ENCODE results near the gene ZMYM4. TPM values are rescaled to one million over a fixed set of nuclear protein-coding genes. Genes with fewer than 3 reads are reported as not detected.
A peak's percentile ranks its signal among the peaks of the same experiment; 100 is the strongest.

The ZMYM4 gene
- total RNA-seq, 1 donor from 2014 or later, result 31.9 TPM

GRCh38 chr1:35259561-35259960, 8.9 kb upstream of the ZMYM4 start:
- no peaks in the 10 kb centered on the region for H3K36me3 Mint-ChIP-seq (ENCODE audit: low read depth)
- peaks cover 1% of the 10 kb centered on the region for H3K4me1 Mint-ChIP-seq (ENCODE audit: low read depth)
- no peak for DNase-seq (ENCODE audit: low spot score)
- intact Hi-C loops (cut with micrococcal nuclease), result no loop called here
- H3K27me3 Mint-ChIP-seq (ENCODE audit: low read depth), result peaks cover 15% of the 10 kb centered on the region
- H3K27ac Mint-ChIP-seq, result no peak overlapping the region
- H3K9me3 Mint-ChIP-seq, result no peaks in the 10 kb centered on the region
- no peak overlapping the region for H3K4me3 Mint-ChIP-seq (ENCODE audit: low read depth)

GRCh38 chr1:35261412-35262120, 6.9 kb upstream of the ZMYM4 start:
- no peak overlapping the region for H3K4me3 Mint-ChIP-seq (ENCODE audit: low read depth)
- H3K27ac Mint-ChIP-seq, result no peak overlapping the region
- H3K4me1 Mint-ChIP-seq (ENCODE audit: low read depth), result peaks cover 6% of the 10 kb centered on the region
- intact Hi-C loops (cut with micrococcal nuclease), result loop anchor here (10.0 kb wide), 1 partner anchor 227 kb away; the partner anchor contains the start of gene ZMYM6
- no peaks in the 10 kb centered on the region for H3K9me3 Mint-ChIP-seq
- no peaks in the 10 kb centered on the region for H3K36me3 Mint-ChIP-seq (ENCODE audit: low read depth)
- no peak for DNase-seq (ENCODE audit: low spot score)
- peaks cover 17% of the 10 kb centered on the region for H3K27me3 Mint-ChIP-seq (ENCODE audit: low read depth)

GRCh38 chr1:35264035-35264434, 4.5 kb upstream of the ZMYM4 start:
- DNase-seq (ENCODE audit: low spot score), result no peak
- Mint-ChIP-seq H3K36me3 (ENCODE audit: low read depth) (peaks cover 3% of the 10 kb centered on the region), H3K9me3 (no peaks in the 10 kb centered on the region), H3K27ac (no peak overlapping the region), H3K4me3 (ENCODE audit: low read depth) (no peak overlapping the region), H3K27me3 (ENCODE audit: low read depth) (peaks cover 17% of the 10 kb centered on the region), H3K4me1 (ENCODE audit: low read depth) (peaks cover 11% of the 10 kb centered on the region)
- intact Hi-C loops (cut with micrococcal nuclease), result loop anchor here (10.0 kb wide), 1 partner anchor 229 kb away; the partner anchor contains the start of gene ZMYM6

GRCh38 chr1:35264871-35265270, 3.6 kb upstream of the ZMYM4 start:
- Mint-ChIP-seq H3K9me3 (no peaks in the 10 kb centered on the region), H3K4me1 (ENCODE audit: low read depth) (peaks cover 15% of the 10 kb centered on the region), H3K27ac (no peak overlapping the region), H3K4me3 (ENCODE audit: low read depth) (no peak overlapping the region), H3K27me3 (ENCODE audit: low read depth) (peaks cover 16% of the 10 kb centered on the region), H3K36me3 (ENCODE audit: low read depth) (peaks cover 3% of the 10 kb centered on the region)
- DNase-seq (ENCODE audit: low spot score), result no peak
- intact Hi-C loops (cut with micrococcal nuclease), result loop anchor here (10.0 kb wide), 1 partner anchor 230 kb away; the partner anchor contains the start of gene ZMYM6

- peaks cover 23% of the 10 kb centered on the region for H3K4me1 Mint-ChIP-seq (ENCODE audit: low read depth)
- no peak for DNase-seq (ENCODE audit: low spot score)
- H3K9me3 Mint-ChIP-seq, result no peaks in the 10 kb centered on the region
- peaks cover 9% of the 10 kb centered on the region for H3K36me3 Mint-ChIP-seq (ENCODE audit: low read depth)
- intact Hi-C loops (cut with micrococcal nuclease), result loop anchor here (10.0 kb wide), 1 partner anchor 232 kb away; the partner anchor contains the start of gene ZMYM6
- peaks cover 16% of the 10 kb centered on the region for H3K27me3 Mint-ChIP-seq (ENCODE audit: low read depth)
- H3K4me3 Mint-ChIP-seq (ENCODE audit: low read depth), result no peak overlapping the region
- H3K27ac Mint-ChIP-seq, result no peak overlapping the region
Measured at GRCh38 chr1:35266306-35266705, 2.2 kb upstream of the ZMYM4 start.

GRCh38 chr1:35269201-35269988, 886 bp downstream of the ZMYM4 start:
- DNase-seq (ENCODE audit: low spot score), result no peak
- Mint-ChIP-seq H3K9me3 (no peaks in the 10 kb centered on the region), H3K4me3 (ENCODE audit: low read depth) (peak overlapping the region; percentile 81), H3K27ac (peak overlapping the region; percentile 68), H3K36me3 (ENCODE audit: low read depth) (peaks cover 12% of the 10 kb centered on the region), H3K4me1 (ENCODE audit: low read depth) (peaks cover 28% of the 10 kb centered on the region), H3K27me3 (ENCODE audit: low read depth) (peaks cover 5% of the 10 kb centered on the region)
- intact Hi-C loops (cut with micrococcal nuclease), result loop anchor here (2.0 to 10.0 kb wide), 2 partner anchors 67 to 235 kb away; partner anchors contain the start of gene ZMYM6

- Mint-ChIP-seq H3K27me3 (ENCODE audit: low read depth) (no peaks in the 10 kb centered on the region), H3K4me1 (ENCODE audit: low read depth) (peaks cover 24% of the 10 kb centered on the region), H3K4me3 (ENCODE audit: low read depth) (peak overlapping the region; percentile 81), H3K9me3 (no peaks in the 10 kb centered on the region), H3K27ac (no peak overlapping the region), H3K36me3 (ENCODE audit: low read depth) (peaks cover 12% of the 10 kb centered on the region)
- no peak for DNase-seq (ENCODE audit: low spot score)
- intact Hi-C loops (cut with micrococcal nuclease), result loop anchor here (2.0 to 10.0 kb wide), 2 partner anchors 67 to 235 kb away; partner anchors contain the start of gene ZMYM6
Measured at GRCh38 chr1:35269989-35270289, 1.4 kb downstream of the ZMYM4 start.

- peak overlapping the region; percentile 53 for H3K27ac Mint-ChIP-seq
- H3K9me3 Mint-ChIP-seq, result no peaks in the 10 kb centered on the region
- peaks cover 23% of the 10 kb centered on the region for H3K4me1 Mint-ChIP-seq (ENCODE audit: low read depth)
- H3K36me3 Mint-ChIP-seq (ENCODE audit: low read depth), result peaks cover 12% of the 10 kb centered on the region
- intact Hi-C loops (cut with micrococcal nuclease), result no loop called here
- peak overlapping the region; percentile 60 for H3K4me3 Mint-ChIP-seq (ENCODE audit: low read depth)
- DNase-seq (ENCODE audit: low spot score), result no peak
- H3K27me3 Mint-ChIP-seq (ENCODE audit: low read depth), result no peaks in the 10 kb centered on the region
Measured at GRCh38 chr1:35270836-35271235, 2.3 kb downstream of the ZMYM4 start.

GRCh38 chr1:35274197-35274596, 5.7 kb downstream of the ZMYM4 start:
- no peak for DNase-seq (ENCODE audit: low spot score)
- no peaks in the 10 kb centered on the region for H3K9me3 Mint-ChIP-seq
- peaks cover 20% of the 10 kb centered on the region for H3K36me3 Mint-ChIP-seq (ENCODE audit: low read depth)
- H3K27ac Mint-ChIP-seq, result no peak overlapping the region
- no peak overlapping the region for H3K4me3 Mint-ChIP-seq (ENCODE audit: low read depth)
- no peaks in the 10 kb centered on the region for H3K27me3 Mint-ChIP-seq (ENCODE audit: low read depth)
- peaks cover 18% of the 10 kb centered on the region for H3K4me1 Mint-ChIP-seq (ENCODE audit: low read depth)
- intact Hi-C loops (cut with micrococcal nuclease), result no loop called here

GRCh38 chr1:35278886-35279554, 10.5 kb downstream of the ZMYM4 start:
- Mint-ChIP-seq H3K4me1 (ENCODE audit: low read depth) (no peaks in the 10 kb centered on the region), H3K27ac (no peak overlapping the region), H3K27me3 (ENCODE audit: low read depth) (no peaks in the 10 kb centered on the region), H3K4me3 (ENCODE audit: low read depth) (no peak overlapping the region), H3K9me3 (peaks cover 10% of the 10 kb centered on the region), H3K36me3 (ENCODE audit: low read depth) (peaks cover 36% of the 10 kb centered on the region)
- no peak for DNase-seq (ENCODE audit: low spot score)
- intact Hi-C loops (cut with micrococcal nuclease), result no loop called here

- H3K9me3 Mint-ChIP-seq, result peaks cover 10% of the 10 kb centered on the region
Measured at GRCh38 chr1:35279555-35279904, 11.0 kb downstream of the ZMYM4 start.

GRCh38 chr1:35280006-35280405, 11.5 kb downstream of the ZMYM4 start:
- intact Hi-C loops (cut with micrococcal nuclease), result no loop called here
- peaks cover 10% of the 10 kb centered on the region for H3K9me3 Mint-ChIP-seq
- H3K4me3 Mint-ChIP-seq (ENCODE audit: low read depth), result no peak overlapping the region
- H3K36me3 Mint-ChIP-seq (ENCODE audit: low read depth), result peaks cover 45% of the 10 kb centered on the region
- no peak overlapping the region for H3K27ac Mint-ChIP-seq
- DNase-seq (ENCODE audit: low spot score), result no peak
- H3K4me1 Mint-ChIP-seq (ENCODE audit: low read depth), result peaks cover 4% of the 10 kb centered on the region
- no peaks in the 10 kb centered on the region for H3K27me3 Mint-ChIP-seq (ENCODE audit: low read depth)

More at GRCh38 chr1:35279555-35279904, 11.0 kb downstream of the ZMYM4 start:
- no peak for DNase-seq (ENCODE audit: low spot score)
- Mint-ChIP-seq H3K27me3 (ENCODE audit: low read depth) (no peaks in the 10 kb centered on the region), H3K4me1 (ENCODE audit: low read depth) (no peaks in the 10 kb centered on the region), H3K27ac (no peak overlapping the region), H3K36me3 (ENCODE audit: low read depth) (peaks cover 40% of the 10 kb centered on the region), H3K4me3 (ENCODE audit: low read depth) (no peak overlapping the region)
- intact Hi-C loops (cut with micrococcal nuclease), result no loop called here

Data from activated T-helper 2 cell treated with anti-CD3 and anti-CD28 coated beads, Interferon-gamma antibody, Interleukin-2, Interleukin-4, amounts not matched to agents 10 μg/mL and 5 μg/mL and 100 μg/mL, durations not matched to agents 14 hours and 24 hours and 36 hours (primary cell).